Kidney (tissue), 14 donors: ENCODE measurements around the gene ANKH. TPM values are rescaled to one million over a fixed set of nuclear protein-coding genes. Genes with fewer than 3 reads are reported as not detected.

Experiments used
- DNase-seq, 5 donors: peaks; one replicate each; pipeline ENCODE4 v3.0.0-alpha.2; 2013 to 2020
- FAIRE-seq: peaks from 2 replicates; lab custom pipeline; 2012; peaks lifted over from hg19 to GRCh38; lab: Jason Lieb, UNC
- H3K27ac ChIP-seq, 2 donors: one replicate each; pipeline ENCODE4 v1.7.0; 2013; ENCODE audit warnings: low read depth in 2 of 2, low read length in 2 of 2, inconsistent platforms in 1 of 2
- H3K27me3 ChIP-seq: one replicate; pipeline ENCODE4 v1.7.1; 2013; ENCODE audit warnings: low read length, inconsistent platforms; ENCODE audit not compliant: control insufficient read depth, insufficient read depth
- H3K36me3 ChIP-seq, 3 donors: one replicate each; pipeline versions ENCODE4 v1.7.0 to v1.7.1; 2013; ENCODE audit warnings: low read length in 3 of 3, control low read depth in 1 of 3, inconsistent platforms in 1 of 3; ENCODE audit not compliant: insufficient read depth in 3 of 3, control insufficient read depth in 2 of 3
- H3K4me1 ChIP-seq, 3 donors: one replicate each; pipeline versions ENCODE4 v1.7.0 to v1.7.1; 2013; ENCODE audit warnings: low read length in 3 of 3, inconsistent platforms in 1 of 3, low read depth in 1 of 3; ENCODE audit not compliant: control insufficient read depth in 2 of 3, insufficient read depth in 2 of 3
- H3K4me3 ChIP-seq, 3 donors: one replicate each; pipeline versions ENCODE4 v1.7.0 to v1.8.1; 2013; ENCODE audit warnings: low read length in 3 of 3, control low read depth in 1 of 3, inconsistent platforms in 1 of 3
- H3K9ac ChIP-seq, 3 donors: one replicate each; pipeline versions ENCODE4 v1.7.0 to v1.7.1; 2013; ENCODE audit warnings: low read length in 3 of 3, control low read depth in 1 of 3, inconsistent platforms in 1 of 3
- H3K9me3 ChIP-seq, 3 donors: one replicate each; pipeline versions ENCODE4 v1.7.0 to v1.7.1; 2013; ENCODE audit warnings: low read length in 3 of 3, control low read depth in 1 of 3, inconsistent platforms in 1 of 3; ENCODE audit not compliant: control insufficient read depth in 2 of 3, insufficient read depth in 1 of 3
- intact Hi-C: fragments of 100-400 bp; cut with DNase I; formaldehyde crosslinking; loops from one replicate; pipeline ENCODE4 v1.11.1; 2022
- polyA plus RNA-seq: library from polyadenylated mRNA; stranded (reverse); fragments of 350-450 nt; fragmentation: Illumina TruSeq; extraction: RNeasy Lipid Tissue Mini Kit (QIAGEN cat#74804); gene quantifications from one replicate; pipeline ENCODE4 v1.2.3, GENCODE V29; 2014; ENCODE audit warnings: low read depth, low replicate concordance; ENCODE audit not compliant: insufficient read depth
- total RNA-seq: library from RNA; stranded (reverse); fragmentation: NEBNext Ultra II Directional; extraction: Animal tissue kit (Norgen Biotek cat#: 25700); gene quantifications from one replicate; pipeline ENCODE4 v1.2.1, GENCODE V29; 2021
- TF ChIP-seq, protein P1 (sequence below): IDR thresholded peaks from 3 replicates; pipeline ENCODE4 v1.5.1; 2012; ENCODE audit warnings: mild to moderate bottlenecking, moderate library complexity, borderline replicate concordance; ENCODE audit not compliant: insufficient read depth; ENCODE audit errors: extremely low read depth
- donor health status: control.
- donor health status: control.
- donor health status: control.
- donor health status: control.
- donor health status: control.
- donor health status: DM: yes; HTN: yes; CAD: no.
- donor health status: Normal renal cell carcinoma (clear cell type).

Gene ANKH
- total and polyA plus RNA-seq, 2 donors from 2014 or later = 19.0 to 44.6 TPM

DNA sequence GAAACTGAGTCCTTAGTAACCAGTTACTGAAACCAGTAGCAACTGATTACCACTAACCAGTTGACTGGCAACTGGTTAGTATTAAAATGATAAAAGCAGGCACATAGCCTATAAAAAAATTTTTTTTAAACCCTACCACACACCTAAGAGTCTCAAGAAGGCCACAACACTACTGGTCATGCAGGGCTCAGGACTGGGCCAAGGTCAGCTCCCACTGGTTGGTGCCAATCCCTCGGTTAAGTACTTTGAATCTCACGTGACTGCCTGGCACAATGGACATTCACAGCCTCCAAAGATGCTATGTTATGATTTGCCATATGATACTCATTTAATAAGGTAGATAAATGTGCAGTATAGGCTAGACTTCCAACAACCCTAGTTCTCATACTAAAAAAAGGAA is 8.5 kb downstream of the ANKH start:
- no peaks in the 10 kb centered on the region for H3K27me3 ChIP-seq
- FAIRE-seq = no peak
- H3K9me3 ChIP-seq = no peaks in the 10 kb centered on the region
- no peaks in the 10 kb centered on the region for H3K36me3 ChIP-seq
- H3K4me1 ChIP-seq = peaks cover 0 to 6% (median 0%) of the 10 kb centered on the region in 3 donors
- intact Hi-C loops = no loop called here
- TF ChIP-seq, protein P1, sequence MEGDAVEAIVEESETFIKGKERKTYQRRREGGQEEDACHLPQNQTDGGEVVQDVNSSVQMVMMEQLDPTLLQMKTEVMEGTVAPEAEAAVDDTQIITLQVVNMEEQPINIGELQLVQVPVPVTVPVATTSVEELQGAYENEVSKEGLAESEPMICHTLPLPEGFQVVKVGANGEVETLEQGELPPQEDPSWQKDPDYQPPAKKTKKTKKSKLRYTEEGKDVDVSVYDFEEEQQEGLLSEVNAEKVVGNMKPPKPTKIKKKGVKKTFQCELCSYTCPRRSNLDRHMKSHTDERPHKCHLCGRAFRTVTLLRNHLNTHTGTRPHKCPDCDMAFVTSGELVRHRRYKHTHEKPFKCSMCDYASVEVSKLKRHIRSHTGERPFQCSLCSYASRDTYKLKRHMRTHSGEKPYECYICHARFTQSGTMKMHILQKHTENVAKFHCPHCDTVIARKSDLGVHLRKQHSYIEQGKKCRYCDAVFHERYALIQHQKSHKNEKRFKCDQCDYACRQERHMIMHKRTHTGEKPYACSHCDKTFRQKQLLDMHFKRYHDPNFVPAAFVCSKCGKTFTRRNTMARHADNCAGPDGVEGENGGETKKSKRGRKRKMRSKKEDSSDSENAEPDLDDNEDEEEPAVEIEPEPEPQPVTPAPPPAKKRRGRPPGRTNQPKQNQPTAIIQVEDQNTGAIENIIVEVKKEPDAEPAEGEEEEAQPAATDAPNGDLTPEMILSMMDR = no peak
- no peak overlapping the region for H3K9ac ChIP-seq
- H3K4me3 ChIP-seq = no peak overlapping the region
- DNase-seq = no peak
- no peak overlapping the region for H3K27ac ChIP-seq

DNA sequence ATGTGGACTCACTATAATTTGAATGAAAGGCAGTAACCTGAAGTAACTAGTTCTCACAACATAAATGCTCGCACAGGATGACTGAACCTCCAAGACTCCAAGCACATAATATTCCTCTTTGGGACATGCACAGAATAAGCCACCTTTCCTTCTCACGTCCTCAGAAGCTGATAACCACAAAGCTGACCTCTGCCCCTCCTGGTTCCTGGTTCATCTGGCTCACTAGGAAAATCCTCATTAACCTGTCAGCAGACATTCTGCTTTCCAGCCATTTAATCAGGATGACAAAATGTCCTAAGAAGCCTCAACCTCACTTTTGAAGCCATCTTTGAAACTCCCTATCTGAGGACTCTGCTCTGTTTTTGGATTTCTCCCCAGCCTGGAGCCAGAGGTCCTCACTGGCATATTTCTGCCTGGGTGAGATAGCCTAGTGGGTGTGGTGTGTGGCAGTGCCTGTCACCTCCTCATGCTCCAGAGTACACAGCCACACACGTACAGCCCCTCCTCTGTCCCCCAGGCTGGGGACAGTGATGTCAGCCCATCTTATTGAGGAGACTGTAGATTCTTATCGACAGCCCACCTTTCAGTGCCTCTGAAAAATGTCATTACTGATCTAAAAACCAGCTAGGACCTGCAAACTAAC is 10.3 kb downstream of the ANKH start:
- no peak for FAIRE-seq
- H3K9me3 ChIP-seq = no peaks in the 10 kb centered on the region
- H3K4me3 ChIP-seq = no peak overlapping the region
- intact Hi-C loops = no loop called here
- TF ChIP-seq, protein P1 = no peak
- H3K4me1 ChIP-seq = peaks cover 0 to 6% (median 0%) of the 10 kb centered on the region in 3 donors
- no peaks in the 10 kb centered on the region for H3K36me3 ChIP-seq
- no peak for DNase-seq
- no peak overlapping the region for H3K9ac ChIP-seq
- H3K27me3 ChIP-seq = no peaks in the 10 kb centered on the region
- no peak overlapping the region for H3K27ac ChIP-seq

DNA sequence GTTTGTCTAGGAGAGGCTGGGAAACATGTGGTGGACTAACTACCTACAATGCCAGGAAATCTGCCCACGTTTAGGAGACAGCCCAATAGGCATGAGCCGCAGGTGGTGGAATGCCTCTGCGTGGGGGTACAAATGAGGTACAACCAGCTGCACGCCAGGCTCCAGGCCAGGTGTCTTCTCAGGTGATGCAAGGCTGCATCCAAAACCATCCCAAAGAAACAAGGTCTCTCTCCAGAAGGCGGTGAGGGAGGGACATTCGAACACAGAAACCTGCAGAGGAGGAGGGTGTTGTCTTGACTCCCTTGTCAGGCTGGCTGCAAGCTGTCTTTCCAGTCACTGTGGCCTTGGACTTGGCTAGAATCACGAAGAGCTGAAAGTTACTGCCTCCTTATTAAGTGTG is 11.6 kb downstream of the ANKH start:
- no peak overlapping the region for H3K4me3 ChIP-seq
- no peak for DNase-seq
- H3K27me3 ChIP-seq = no peaks in the 10 kb centered on the region
- no peak overlapping the region for H3K27ac ChIP-seq
- H3K36me3 ChIP-seq = no peaks in the 10 kb centered on the region
- intact Hi-C loops = no loop called here
- TF ChIP-seq, protein P1 = no peak
- H3K4me1 ChIP-seq = peaks cover 0 to 6% (median 0%) of the 10 kb centered on the region in 3 donors
- H3K9ac ChIP-seq = no peak overlapping the region
- H3K9me3 ChIP-seq = no peaks in the 10 kb centered on the region
- no peak for FAIRE-seq
